K562 (cell line): Measurements from ENCODE around the gene BRWD1. TPM values are rescaled to one million over a fixed set of nuclear protein-coding genes. Genes with fewer than 3 reads are reported as not detected.

ENCODE experiments used
- ARID4B ChIP-seq: sonication (generic); formaldehyde crosslinking; IDR thresholded peaks from 2 replicates; pipeline ENCODE4 v1.8.0; 2022; ENCODE audit warnings: mild to moderate bottlenecking, missing genetic modification reagents
- BMI1 ChIP-seq: fragments of 150-350 bp; IDR thresholded peaks from 2 replicates; pipeline ENCODE4 v1.6.1; 2014; ENCODE audit warnings: low read length
- CEBPG ChIP-seq, 3 experiments: fragments of 200-800 bp in 1 of 3; sonication (Bioruptor generic) in 1 of 3; sonication (generic) in 1 of 3; formaldehyde crosslinking in 1 of 3; IDR thresholded peaks in 2 of 3; conservative IDR thresholded peaks in 1 of 3; 2 replicates each; pipeline versions ENCODE4 v1.6.1 to v1.8.0; 2016 to 2022; ENCODE audit warnings: missing compliant biosample characterization in 2 of 3, missing genetic modification characterization in 2 of 3, mild to moderate bottlenecking in 1 of 3, missing genetic modification reagents in 1 of 3
- CUX1 ChIP-seq: fragments of 200-800 bp; sonication (Bioruptor generic); IDR thresholded peaks from 2 replicates; pipeline ENCODE4 v1.6.1; 2016; ENCODE audit warnings: missing genetic modification characterization, missing compliant biosample characterization
- ELK1 ChIP-seq: sonication (generic); formaldehyde crosslinking; IDR thresholded peaks from 2 replicates; pipeline ENCODE4 v1.8.1; 2022; ENCODE audit warnings: missing genetic modification reagents
- FOXA1 ChIP-seq: fragments of 450-650 bp; IDR thresholded peaks from 2 replicates; pipeline ENCODE4 v1.6.1; 2016; ENCODE audit warnings: mild to moderate bottlenecking, borderline replicate concordance
- HNRNPK ChIP-seq: fragments of 200-400 bp; formaldehyde crosslinking; IDR thresholded peaks from one replicate; pipeline ENCODE4 v1.6.1; 2018; ENCODE audit warnings: mild to moderate bottlenecking, low read depth, low read length; ENCODE audit not compliant: poor library complexity, severe bottlenecking
- LEF1 ChIP-seq: fragments of 450-650 bp; IDR thresholded peaks from 2 replicates; pipeline ENCODE4 v1.6.1; 2016; ENCODE audit warnings: mild to moderate bottlenecking
- MAFK ChIP-seq: IDR thresholded peaks from 2 replicates; pipeline ENCODE4 v1.6.1; 2011; ENCODE audit warnings: low read length, improper control_type of control experiment
- MCM7 ChIP-seq, 2 experiments: fragments of 450-650 bp; IDR thresholded peaks; 2 replicates each; pipeline ENCODE4 v1.6.1; 2016 to 2018
- NR1H2 ChIP-seq: sonication (generic); formaldehyde crosslinking; IDR thresholded peaks from 2 replicates; pipeline ENCODE4 v1.4.0; 2020; ENCODE audit warnings: mild to moderate bottlenecking, missing genetic modification reagents
- ZNF174 ChIP-seq: fragments of 250-450 bp; sonication (Bioruptor Pico); IDR thresholded peaks from 2 replicates; pipeline ENCODE4 v1.4.0; 2020; ENCODE audit warnings: mild to moderate bottlenecking
- ZNF239 ChIP-seq: fragments of 250-450 bp; sonication (Bioruptor Pico); IDR thresholded peaks from 2 replicates; pipeline ENCODE4 v1.4.0; 2020; ENCODE audit warnings: mild to moderate bottlenecking
- ZNF707 ChIP-seq: fragments of 250-450 bp; sonication (Bioruptor Pico); conservative IDR thresholded peaks from 2 replicates; pipeline ENCODE4 v1.8.0; 2022; ENCODE audit warnings: inconsistent platforms, mild to moderate bottlenecking, moderate library complexity
- polyA plus RNA-seq, 8 experiments: library from polyadenylated mRNA; depleted of rRNA in 4 of 8; stranded (reverse) in 5 of 8; unstranded in 3 of 8; fragments of >200 nt; fragmentation: Nextera tagmentation in 2 of 8; fragmentation: Illumina TruSeq in 1 of 8; extraction: Ambion mirVana in 2 of 8; extraction: Trizol in 1 of 8; gene quantifications; 2 replicates each; pipeline versions ENCODE4 v1.2.1 to v1.2.3, GENCODE V29; 2011 to 2014; ENCODE audit warnings: inconsistent platforms in 1 of 8, missing spikeins in 1 of 8
- total RNA-seq, 7 experiments: library from RNA; depleted of rRNA in 6 of 7; stranded (reverse); fragments of >200 nt in 6 of 7; fragmentation: Illumina TruSeq in 2 of 7; extraction: Trizol in 2 of 7; gene quantifications; 2 replicates each; pipeline versions ENCODE4 v1.2.1 to v1.2.3, GENCODE V29; 2011 to 2021; ENCODE audit warnings: low replicate concordance in 1 of 7

The BRWD1 gene
- total and polyA plus RNA-seq, 9 of the 15 experiments (the other 6 are each of a cell fraction or from before 2014, with no cell fraction given): 10.1 to 60.2 (median 34.1) TPM

GRCh38 chr21:39313571-39314142, at the start of gene BRWD1 (continued):
- TF ChIP-seq ARID4B (CRISPR knock-in tag) (peak; percentile 81), FOXA1 (no peak), ZNF239 (CRISPR knock-in tag) (peak; percentile 21; the same call in 1 of the 2 replicates), BMI1 (no peak), ZNF707 (CRISPR knock-in tag) (0 out of 2 replicates have a peak, but pooled peaks have one; percentile 23), ZNF174 (CRISPR knock-in tag) (no peak), MAFK (no peak), CEBPG (CRISPR knock-in tag; IDR thresholded peaks at IDR 0.05) (no peak), CEBPG (tag; conservative IDR thresholded peaks at IDR 0.05 in 1 of 2, IDR thresholded peaks at IDR 0.05 in 1 of 2) (no peak), LEF1 (peak; percentile 94), HNRNPK (no peak), CUX1 (CRISPR knock-in tag) (no peak), NR1H2 (CRISPR knock-in tag) (0 out of 2 replicates have a peak, but pooled peaks have one; percentile 61), MCM7 (IDR thresholded peaks at IDR 0.05) (no peak), ELK1 (no peak)
